ENCODE results near the gene ROPN1B.
"Not testable (repeated sequence)": the region's sequence is repeated elsewhere in the genome, so short reads cannot be mapped to it uniquely, and the experiment has no call there.

DNA sequence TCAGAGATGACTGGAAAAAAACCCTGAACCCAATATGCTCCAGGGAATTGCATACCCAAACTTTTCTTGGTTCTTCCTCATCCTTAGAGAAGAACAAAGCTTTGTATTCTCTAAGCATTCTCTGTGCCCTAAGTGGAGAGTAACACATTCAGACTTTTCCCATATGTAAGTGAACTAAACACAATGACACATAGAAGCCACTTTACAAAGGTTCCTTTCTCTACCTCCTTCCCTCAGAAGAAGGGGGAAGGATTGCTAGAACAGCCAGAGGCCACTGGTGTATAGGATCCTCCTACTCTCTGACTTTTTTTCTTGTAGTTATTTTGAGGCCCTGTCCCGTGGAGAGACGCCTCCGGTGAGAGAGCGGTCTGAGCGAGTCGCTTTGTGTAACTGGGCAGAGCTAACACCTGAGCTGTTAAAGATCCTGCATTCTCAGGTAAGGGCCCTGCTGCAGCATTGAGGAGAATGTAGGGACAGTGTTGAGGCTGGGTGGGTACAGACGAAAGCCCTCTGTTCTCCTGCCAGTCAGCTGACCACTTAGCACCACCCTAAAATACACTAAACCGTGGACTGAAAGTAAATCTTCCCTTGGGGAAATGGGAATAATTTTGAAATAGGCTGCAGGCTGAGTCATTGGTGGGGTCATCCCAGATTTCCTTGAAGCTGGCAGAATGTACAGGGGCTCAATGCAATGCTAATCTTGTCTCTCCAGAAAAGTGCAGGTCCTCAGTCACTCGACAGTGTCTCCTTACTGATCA is 6.4 kb downstream of the ROPN1B start:
- TF ChIP-seq, protein P1, sequence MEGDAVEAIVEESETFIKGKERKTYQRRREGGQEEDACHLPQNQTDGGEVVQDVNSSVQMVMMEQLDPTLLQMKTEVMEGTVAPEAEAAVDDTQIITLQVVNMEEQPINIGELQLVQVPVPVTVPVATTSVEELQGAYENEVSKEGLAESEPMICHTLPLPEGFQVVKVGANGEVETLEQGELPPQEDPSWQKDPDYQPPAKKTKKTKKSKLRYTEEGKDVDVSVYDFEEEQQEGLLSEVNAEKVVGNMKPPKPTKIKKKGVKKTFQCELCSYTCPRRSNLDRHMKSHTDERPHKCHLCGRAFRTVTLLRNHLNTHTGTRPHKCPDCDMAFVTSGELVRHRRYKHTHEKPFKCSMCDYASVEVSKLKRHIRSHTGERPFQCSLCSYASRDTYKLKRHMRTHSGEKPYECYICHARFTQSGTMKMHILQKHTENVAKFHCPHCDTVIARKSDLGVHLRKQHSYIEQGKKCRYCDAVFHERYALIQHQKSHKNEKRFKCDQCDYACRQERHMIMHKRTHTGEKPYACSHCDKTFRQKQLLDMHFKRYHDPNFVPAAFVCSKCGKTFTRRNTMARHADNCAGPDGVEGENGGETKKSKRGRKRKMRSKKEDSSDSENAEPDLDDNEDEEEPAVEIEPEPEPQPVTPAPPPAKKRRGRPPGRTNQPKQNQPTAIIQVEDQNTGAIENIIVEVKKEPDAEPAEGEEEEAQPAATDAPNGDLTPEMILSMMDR (IDR thresholded peaks at IDR 0.05 in 2 of 3, conservative IDR thresholded peaks at IDR 0.05 in 1 of 3; ENCODE audit: borderline replicate concordance in 1 of 3, insufficient read depth in 1 of 3, low read depth in 2 of 3, low read length in 2 of 3) = not testable (repeated sequence)
- not testable (repeated sequence) for TF ChIP-seq POLR2AphosphoS5 (IDR thresholded peaks at IDR 0.05; ENCODE audit: low read depth, low read length); YY1 (IDR thresholded peaks at IDR 0.05; ENCODE audit: extremely low read depth, insufficient replicate concordance, low read depth, low read length); SIN3A (IDR thresholded peaks at IDR 0.05; ENCODE audit: low read depth); POLR2A (IDR thresholded peaks at IDR 0.05; ENCODE audit: borderline replicate concordance, extremely low read depth, insufficient read depth, insufficient read length); CEBPB (IDR thresholded peaks at IDR 0.05; ENCODE audit: low read depth)
- TF ChIP-seq, protein P2, sequence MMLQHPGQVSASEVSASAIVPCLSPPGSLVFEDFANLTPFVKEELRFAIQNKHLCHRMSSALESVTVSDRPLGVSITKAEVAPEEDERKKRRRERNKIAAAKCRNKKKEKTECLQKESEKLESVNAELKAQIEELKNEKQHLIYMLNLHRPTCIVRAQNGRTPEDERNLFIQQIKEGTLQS (IDR thresholded peaks at IDR 0.05) = not testable (repeated sequence)
